HG03439 (cell line): ENCODE data around the gene ARAP3.
"Not testable (repeated sequence)": the region's sequence is repeated elsewhere in the genome, so short reads cannot be mapped to it uniquely, and the experiment has no call there.

Source experiments
- ATAC-seq: cut with Tn5 transposase; IDR thresholded peaks from one replicate; pipeline ENCODE4 v1.9.1; 2021; ENCODE audit warnings: mild to moderate bottlenecking, moderate library complexity; ENCODE audit not compliant: unreplicated experiment

Gene ARAP3, protein sequence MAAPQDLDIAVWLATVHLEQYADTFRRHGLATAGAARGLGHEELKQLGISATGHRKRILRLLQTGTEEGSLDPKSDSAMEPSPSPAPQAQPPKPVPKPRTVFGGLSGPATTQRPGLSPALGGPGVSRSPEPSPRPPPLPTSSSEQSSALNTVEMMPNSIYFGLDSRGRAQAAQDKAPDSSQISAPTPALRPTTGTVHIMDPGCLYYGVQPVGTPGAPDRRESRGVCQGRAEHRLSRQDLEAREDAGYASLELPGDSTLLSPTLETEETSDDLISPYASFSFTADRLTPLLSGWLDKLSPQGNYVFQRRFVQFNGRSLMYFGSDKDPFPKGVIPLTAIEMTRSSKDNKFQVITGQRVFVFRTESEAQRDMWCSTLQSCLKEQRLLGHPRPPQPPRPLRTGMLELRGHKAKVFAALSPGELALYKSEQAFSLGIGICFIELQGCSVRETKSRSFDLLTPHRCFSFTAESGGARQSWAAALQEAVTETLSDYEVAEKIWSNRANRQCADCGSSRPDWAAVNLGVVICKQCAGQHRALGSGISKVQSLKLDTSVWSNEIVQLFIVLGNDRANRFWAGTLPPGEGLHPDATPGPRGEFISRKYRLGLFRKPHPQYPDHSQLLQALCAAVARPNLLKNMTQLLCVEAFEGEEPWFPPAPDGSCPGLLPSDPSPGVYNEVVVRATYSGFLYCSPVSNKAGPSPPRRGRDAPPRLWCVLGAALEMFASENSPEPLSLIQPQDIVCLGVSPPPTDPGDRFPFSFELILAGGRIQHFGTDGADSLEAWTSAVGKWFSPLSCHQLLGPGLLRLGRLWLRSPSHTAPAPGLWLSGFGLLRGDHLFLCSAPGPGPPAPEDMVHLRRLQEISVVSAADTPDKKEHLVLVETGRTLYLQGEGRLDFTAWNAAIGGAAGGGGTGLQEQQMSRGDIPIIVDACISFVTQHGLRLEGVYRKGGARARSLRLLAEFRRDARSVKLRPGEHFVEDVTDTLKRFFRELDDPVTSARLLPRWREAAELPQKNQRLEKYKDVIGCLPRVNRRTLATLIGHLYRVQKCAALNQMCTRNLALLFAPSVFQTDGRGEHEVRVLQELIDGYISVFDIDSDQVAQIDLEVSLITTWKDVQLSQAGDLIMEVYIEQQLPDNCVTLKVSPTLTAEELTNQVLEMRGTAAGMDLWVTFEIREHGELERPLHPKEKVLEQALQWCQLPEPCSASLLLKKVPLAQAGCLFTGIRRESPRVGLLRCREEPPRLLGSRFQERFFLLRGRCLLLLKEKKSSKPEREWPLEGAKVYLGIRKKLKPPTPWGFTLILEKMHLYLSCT (N-terminal part only)

DNA sequence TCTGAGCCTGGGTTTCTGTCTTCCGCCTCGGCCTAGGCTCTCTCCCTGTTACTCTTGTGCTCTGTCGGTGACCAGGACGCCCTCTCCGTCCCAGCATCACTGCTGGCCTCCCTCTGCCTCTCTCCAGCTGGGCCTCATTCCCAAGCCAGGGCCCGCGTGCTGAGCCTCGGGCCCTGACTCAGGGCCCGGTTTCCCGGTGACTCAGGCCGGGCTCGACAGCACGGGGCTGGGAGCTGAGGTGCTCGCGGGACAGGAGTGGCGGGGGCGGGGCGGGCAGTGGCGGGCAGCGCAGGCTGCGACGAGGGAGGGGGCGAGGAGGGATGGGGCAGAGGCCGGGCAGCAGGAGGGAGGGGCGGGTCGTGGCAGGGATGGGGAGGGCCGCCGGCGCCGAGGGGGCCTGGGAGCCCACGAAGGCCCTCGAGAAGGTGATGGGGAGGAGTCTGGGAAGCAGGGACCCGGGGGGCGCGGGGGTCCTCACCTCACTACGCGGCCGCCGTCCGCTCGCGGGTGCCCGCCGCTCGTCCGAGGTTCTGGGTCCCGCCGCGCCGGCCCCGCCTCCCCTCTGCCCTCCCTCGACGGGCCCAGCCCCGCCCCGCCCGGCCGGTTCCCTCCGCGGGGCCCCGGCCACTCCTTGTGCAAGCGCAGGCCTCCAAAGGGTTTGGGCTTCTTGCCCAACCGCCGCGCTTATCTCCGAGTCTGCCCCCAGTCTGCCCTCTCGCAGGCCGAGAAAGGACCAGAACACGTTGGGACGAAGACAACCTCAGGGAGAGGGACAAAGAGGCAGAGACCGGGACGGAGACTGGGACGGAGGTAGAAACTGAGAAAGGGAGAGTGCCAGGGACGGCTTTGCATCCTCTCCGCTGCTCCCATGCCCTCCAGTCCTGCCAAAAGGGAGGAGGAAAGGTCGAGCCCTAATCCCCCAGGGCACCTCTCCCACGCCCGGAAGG lies at the start of gene ARAP3:
Gene ARAP3 (minus strand): TSS at position 536 of the 947 bp plus-strand sequence. CDS start 1,744 bp downstream, outside the sequence.
- no peak for ATAC-seq

- no peak for ATAC-seq
Measured at GRCh38 chr5:141729387-141730006, 47.5 kb upstream of the ARAP3 start.

GRCh38 chr5:141725891-141726290 lies 43.9 kb upstream of the ARAP3 start:
- ATAC-seq, result no peak

DNA sequence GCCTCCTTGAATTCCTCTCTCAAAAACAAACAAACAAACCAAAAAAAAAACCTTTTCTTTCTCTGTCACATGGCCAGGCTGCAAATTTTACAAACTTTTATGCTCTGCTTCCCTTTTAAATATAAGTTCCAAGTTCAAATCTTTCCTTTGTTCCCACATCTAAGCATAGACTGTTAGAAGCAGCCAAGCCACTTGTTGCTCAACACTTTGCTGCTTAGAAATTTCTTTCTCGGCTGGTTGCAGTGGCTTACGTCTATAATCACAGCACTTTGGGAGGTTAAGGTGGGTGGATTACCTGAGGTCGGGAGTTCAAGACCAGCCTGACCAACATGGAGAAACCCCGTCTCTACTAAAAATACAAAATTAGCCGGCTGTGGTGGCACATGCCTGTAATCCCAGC lies 43.1 kb upstream of the ARAP3 start:
- not testable (repeated sequence) for ATAC-seq

DNA sequence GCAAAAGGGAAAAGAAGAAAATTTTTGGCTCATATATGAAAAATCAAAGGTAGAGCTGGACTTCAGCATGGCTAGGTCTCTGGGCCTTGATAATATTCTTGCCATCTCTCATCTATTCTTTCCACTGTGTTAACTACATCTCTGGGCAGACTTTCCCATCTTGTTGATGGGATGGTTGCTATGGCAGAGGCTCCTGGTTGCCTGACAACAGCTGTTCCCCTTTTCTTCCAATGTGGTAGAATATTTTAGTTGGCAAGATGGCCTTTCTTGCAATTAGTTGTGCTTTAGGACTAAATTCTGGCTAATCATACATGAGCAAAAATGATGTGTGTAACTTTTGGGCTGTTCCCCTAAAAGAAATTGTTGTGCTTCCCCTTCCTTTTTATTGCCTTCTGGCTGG lies 40.2 kb upstream of the ARAP3 start:
- ATAC-seq, result no peak

DNA sequence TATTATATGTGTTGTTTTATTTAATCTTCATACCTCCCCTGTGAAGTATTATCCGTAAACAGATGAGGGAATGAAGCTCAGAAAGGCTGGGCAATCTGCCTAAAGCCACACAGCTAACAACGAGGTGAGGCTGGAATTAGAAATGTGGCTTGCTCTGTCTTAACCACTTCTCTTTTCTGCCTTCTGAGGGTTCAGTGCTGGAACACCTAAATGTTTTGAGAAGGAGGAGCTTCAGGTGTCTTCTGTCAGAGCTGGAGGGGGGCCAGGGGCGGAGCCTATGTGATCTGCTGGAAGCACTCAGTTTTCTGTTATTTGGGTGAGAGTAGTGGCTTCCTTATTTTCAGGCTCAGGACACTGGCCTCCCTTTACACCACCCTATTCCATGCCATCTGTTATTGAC lies 35.0 kb upstream of the ARAP3 start:
- ATAC-seq, result no peak

- no peak for ATAC-seq
Measured at GRCh38 chr5:141716468-141716867, 34.4 kb upstream of the ARAP3 start.

- no peak for ATAC-seq
Measured at GRCh38 chr5:141716009-141716408, 34.0 kb upstream of the ARAP3 start.

GRCh38 chr5:141715346-141715905 lies 33.4 kb upstream of the ARAP3 start:
- ATAC-seq, result no peak

DNA sequence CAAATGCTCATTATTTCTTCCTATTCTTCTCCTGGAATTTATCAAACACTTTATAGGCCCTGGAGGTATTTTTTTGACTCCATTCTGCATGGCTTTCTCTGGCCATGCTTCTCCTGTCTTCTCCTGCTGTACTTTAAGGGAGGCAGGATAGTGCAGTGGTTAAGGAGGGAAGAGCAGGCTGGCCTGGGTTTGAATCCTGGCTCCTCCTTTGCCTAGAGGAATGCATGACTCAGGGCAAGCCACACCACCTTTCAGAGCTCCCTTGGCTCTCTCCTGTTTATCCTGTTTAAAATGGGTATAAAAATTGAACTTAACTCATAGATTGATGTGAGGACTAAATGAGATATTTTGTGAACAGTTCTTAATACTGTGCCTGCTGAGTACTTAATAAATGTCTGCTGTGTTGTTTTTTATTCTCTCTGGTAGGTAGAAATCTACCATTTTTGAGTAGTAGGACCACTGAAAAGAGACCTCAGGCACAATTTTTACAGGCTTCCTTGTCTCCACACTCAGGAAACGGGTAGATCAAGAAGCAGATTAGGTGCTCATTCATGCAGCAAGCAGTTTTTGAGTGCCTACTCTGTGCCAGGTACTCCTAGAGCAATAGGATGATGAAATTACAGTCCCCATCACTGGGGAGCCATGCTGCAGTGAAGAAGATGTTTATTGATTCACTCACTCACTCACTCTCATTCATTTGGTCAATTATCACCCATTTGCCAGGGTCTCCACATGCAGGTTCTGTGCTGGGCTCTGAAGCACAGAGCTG lies 32.7 kb upstream of the ARAP3 start:
- ATAC-seq, result no peak

DNA sequence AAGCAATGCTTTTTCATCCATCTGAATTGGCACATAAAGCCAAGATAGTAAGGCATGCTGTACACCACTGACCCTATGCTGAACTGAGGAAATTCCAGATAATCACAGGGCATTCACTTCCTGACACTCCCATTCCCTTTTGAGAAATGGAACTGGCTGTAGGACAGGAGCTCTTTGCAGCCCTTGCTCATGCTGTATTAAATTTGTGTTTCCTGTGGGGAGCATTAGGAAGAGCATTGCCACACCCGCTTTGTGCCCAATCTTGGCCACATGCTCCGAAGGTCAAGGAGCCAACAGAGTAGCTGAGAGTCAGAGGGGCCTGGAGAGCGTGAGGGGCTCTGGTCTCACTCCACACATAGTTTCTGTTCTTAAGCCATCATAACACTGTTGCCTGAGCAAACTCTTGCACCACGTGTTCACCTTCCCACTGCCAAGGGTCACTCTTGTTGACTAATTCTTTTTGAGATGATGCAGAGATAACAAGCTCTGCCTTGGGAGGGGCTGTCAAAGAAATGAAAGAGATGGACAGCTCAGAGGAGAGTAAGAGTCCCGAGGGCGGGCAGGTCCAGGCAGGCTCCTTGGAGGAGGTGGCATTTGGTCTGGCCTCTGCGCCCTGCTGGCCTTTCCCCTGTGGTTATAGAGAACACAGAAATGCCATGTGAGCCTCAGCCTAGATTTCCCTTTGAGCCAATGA lies 31.7 kb upstream of the ARAP3 start:
- no peak for ATAC-seq

GRCh38 chr5:141711687-141712086 lies 29.7 kb upstream of the ARAP3 start:
- no peak for ATAC-seq

GRCh38 chr5:141709699-141710267 lies 27.8 kb upstream of the ARAP3 start:
- no peak for ATAC-seq

DNA sequence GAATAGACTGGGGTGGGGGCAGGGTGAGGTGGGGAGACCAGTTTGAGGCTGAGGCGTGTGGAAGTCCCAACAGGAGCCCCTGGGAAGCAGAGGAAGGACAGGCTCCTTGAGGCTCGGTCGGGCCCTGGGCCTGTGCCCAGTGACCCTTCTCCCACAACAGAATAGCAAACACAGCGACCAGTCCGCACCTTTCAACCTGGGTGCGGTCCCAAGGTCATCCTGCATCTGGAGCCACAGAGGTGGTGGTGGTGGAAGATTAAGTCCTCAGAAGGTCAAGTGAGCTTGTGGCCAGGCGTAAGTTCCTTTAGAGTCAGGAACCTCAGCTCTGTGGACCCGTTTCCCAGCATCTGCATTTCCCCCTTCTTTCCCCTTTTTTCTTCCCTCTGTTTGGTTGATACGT lies 26.0 kb upstream of the ARAP3 start:
- no peak for ATAC-seq

DNA sequence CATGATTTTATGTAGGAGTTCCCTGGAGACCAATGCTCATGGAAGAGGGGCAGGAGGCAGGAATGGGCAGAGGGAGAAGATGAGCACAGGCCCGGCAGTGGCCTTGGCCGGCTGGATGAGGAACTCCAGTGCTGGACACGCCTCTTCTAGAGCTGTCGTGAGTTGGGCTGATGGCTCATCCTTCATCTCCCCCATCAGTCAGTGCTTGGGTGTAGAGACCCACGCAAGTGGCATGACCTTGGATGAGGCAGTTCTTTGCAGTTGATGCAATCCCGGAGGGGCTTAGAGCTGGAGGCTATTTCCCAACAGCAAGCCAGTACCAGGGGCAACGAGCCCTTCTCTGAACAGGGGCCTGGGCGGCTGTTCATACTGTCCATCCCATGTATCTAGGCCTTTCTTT lies 25.5 kb upstream of the ARAP3 start:
- ATAC-seq, result no peak

- ATAC-seq, result no peak
Measured at GRCh38 chr5:141706121-141706520, 24.1 kb upstream of the ARAP3 start.

DNA sequence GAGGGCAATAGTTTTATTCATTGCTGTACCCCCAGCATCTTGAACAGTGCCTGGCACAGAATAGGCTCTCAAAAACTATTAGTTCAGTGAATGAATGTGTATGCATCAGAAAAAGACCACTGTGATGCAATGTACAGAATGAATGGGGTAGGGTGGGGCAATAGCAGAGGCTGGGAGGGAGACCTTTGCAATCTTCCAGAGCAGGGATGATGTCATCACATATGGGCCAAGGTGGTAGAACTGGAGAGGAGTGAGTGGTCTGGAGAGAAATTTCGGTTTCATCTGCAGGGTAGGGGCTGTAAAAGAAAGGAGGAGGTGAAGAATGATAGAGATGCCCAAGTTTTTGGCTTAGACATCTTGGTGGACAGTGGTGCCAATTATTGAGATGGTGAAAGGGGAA lies 23.4 kb upstream of the ARAP3 start:
- no peak for ATAC-seq
